Measurements from ENCODE around the gene EPHA8.

The EPHA8 gene

GRCh38 chr1:22608361-22608760, 45.1 kb downstream of the EPHA8 start:
- no peak overlapping the region for H3K4me3 ChIP-seq (ENCODE audit: control insufficient read depth, low read depth, low read length)
- no peak for TF ChIP-seq CTCF (conservative IDR thresholded peaks at IDR 0.05; ENCODE audit: control insufficient read depth, insufficient read depth, low read depth, low read length)
- DNase-seq (ENCODE audit: low read depth), result no peak

DNA sequence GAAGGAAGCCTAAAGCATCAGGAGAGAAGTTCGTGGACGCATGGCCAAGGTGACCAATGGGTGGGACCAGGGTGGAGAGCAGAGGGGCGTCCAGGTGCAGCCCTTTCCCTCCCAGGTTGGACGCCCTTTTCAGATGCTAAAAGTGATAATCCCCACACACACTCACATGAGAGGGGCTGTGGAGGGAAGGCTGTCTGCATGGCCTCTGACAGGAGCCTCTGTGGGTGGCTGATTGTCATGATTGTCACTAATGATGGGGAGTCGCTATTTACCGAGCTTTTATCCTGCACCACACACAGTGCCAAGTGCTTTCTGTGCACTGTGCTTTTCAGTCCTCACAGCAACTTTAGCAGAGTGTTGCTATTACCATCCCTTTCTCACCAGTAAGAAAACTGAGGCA, 46.0 kb downstream of the EPHA8 start:
- DNase-seq (ENCODE audit: low read depth), result no peak
- no peak for TF ChIP-seq CTCF (conservative IDR thresholded peaks at IDR 0.05; ENCODE audit: control insufficient read depth, insufficient read depth, low read depth, low read length)

DNA sequence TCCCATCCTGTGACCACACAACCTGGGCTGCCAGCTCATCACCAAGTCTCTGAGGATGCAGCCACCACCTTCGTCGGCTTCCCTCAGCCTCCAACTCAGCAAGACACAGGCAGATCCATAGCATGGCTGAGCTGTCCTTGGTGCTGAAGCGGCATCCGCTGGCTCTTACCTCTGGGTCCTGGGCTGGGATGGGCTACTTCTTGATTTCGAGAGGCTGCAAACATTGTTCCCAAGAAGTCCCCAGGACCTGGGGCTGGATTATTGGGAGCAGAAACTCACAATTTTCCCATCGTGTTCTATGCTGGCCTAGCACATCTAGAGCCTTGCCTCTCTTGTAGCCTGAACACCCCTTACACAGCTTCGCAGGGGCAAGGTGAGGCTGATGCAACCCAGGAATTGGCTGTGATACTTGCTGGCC, 48.2 kb downstream of the EPHA8 start:
- no peak for TF ChIP-seq CTCF (conservative IDR thresholded peaks at IDR 0.05; ENCODE audit: control insufficient read depth, insufficient read depth, low read depth, low read length)
- DNase-seq (ENCODE audit: low read depth), result peak; percentile 54
- H3K4me3 ChIP-seq (ENCODE audit: control insufficient read depth, low read depth, low read length), result no peak overlapping the region

More for the DNA sequence above, 46.0 kb downstream of the EPHA8 start:
- H3K4me3 ChIP-seq (ENCODE audit: control insufficient read depth, low read depth, low read length), result no peak overlapping the region

GRCh38 chr1:22612671-22613571, 49.6 kb downstream of the EPHA8 start:
- no peak overlapping the region for H3K4me3 ChIP-seq (ENCODE audit: control insufficient read depth, low read depth, low read length)
- no peak for DNase-seq (ENCODE audit: low read depth)
- no peak for TF ChIP-seq CTCF (conservative IDR thresholded peaks at IDR 0.05; ENCODE audit: control insufficient read depth, insufficient read depth, low read depth, low read length)

DNA sequence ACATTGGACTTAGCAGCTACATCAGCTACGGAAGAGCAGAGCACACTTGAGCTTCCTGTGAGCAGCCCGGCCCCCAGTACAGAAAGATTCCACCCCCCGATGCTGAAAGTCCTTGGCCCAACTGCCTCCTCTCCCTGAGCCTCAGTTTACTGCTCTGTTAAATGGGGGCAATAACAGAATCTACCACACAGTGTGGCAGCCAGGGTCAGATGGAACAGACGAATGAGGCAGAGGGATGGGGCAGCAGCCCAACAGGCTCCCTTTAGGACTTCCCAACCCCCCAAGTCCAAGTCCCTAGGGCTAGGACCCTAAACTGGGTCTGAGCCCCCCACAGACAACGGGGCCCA, 50.3 kb downstream of the EPHA8 start:
- no peak for DNase-seq (ENCODE audit: low read depth)
- TF ChIP-seq CTCF (conservative IDR thresholded peaks at IDR 0.05; ENCODE audit: control insufficient read depth, insufficient read depth, low read depth, low read length), result no peak
- no peak overlapping the region for H3K4me3 ChIP-seq (ENCODE audit: control insufficient read depth, low read depth, low read length)

- DNase-seq (ENCODE audit: low read depth), result no peak
- H3K4me3 ChIP-seq (ENCODE audit: control insufficient read depth, low read depth, low read length), result no peak overlapping the region
- no peak for TF ChIP-seq CTCF (conservative IDR thresholded peaks at IDR 0.05; ENCODE audit: control insufficient read depth, insufficient read depth, low read depth, low read length)
Observed at GRCh38 chr1:22613951-22614350, 50.7 kb downstream of the EPHA8 start.

All from fibroblast of mammary gland (primary cell).